ENCODE results near the gene FHOD3. TPM values are rescaled to one million over a fixed set of nuclear protein-coding genes. Genes with fewer than 3 reads are reported as not detected.

The FHOD3 gene
- total RNA-seq, 1 donor from 2014 or later = 2.5 TPM

GRCh38 chr18:36476433-36476832 lies 178.9 kb downstream of the FHOD3 start:
- no peak for DNase-seq
- H3K4me1 ChIP-seq = no peaks in the 10 kb centered on the region
- intact Hi-C loops (cut with DNase I) = no loop called here
- no peak for ATAC-seq
- H3K9me3 ChIP-seq = no peaks in the 10 kb centered on the region
- no peaks in the 10 kb centered on the region for H3K27me3 ChIP-seq (ENCODE audit: low read depth)
- no peak overlapping the region for H3K27ac ChIP-seq
- no peak overlapping the region for H3K4me3 ChIP-seq
- H3K36me3 ChIP-seq = no peaks in the 10 kb centered on the region
- no peak for TF ChIP-seq CTCF (IDR thresholded peaks at IDR 0.05)

GRCh38 chr18:36477776-36478175 lies 180.3 kb downstream of the FHOD3 start:
- H3K27me3 ChIP-seq (ENCODE audit: low read depth) = no peaks in the 10 kb centered on the region
- H3K27ac ChIP-seq = no peak overlapping the region
- H3K4me1 ChIP-seq = no peaks in the 10 kb centered on the region
- no peak overlapping the region for H3K4me3 ChIP-seq
- DNase-seq (no peak), ATAC-seq (no peak)
- intact Hi-C loops (cut with DNase I) = no loop called here
- H3K9me3 ChIP-seq = no peaks in the 10 kb centered on the region
- TF ChIP-seq CTCF (IDR thresholded peaks at IDR 0.05) = no peak
- H3K36me3 ChIP-seq = no peaks in the 10 kb centered on the region

GRCh38 chr18:36481201-36481657 lies 183.7 kb downstream of the FHOD3 start:
- Histone ChIP-seq H3K4me1 (no peaks in the 10 kb centered on the region), H3K27me3 (ENCODE audit: low read depth) (no peaks in the 10 kb centered on the region), H3K9me3 (no peaks in the 10 kb centered on the region), H3K4me3 (no peak overlapping the region), H3K27ac (no peak overlapping the region), H3K36me3 (no peaks in the 10 kb centered on the region)
- no peak for ATAC-seq
- intact Hi-C loops (cut with DNase I) = no loop called here
- no peak for DNase-seq
- TF ChIP-seq CTCF (IDR thresholded peaks at IDR 0.05) = no peak

- intact Hi-C loops (cut with DNase I) = no loop called here
- ATAC-seq = no peak
- H3K4me1 ChIP-seq = no peaks in the 10 kb centered on the region
- H3K9me3 ChIP-seq = no peaks in the 10 kb centered on the region
- no peaks in the 10 kb centered on the region for H3K27me3 ChIP-seq (ENCODE audit: low read depth)
- no peak overlapping the region for H3K4me3 ChIP-seq
- no peak overlapping the region for H3K27ac ChIP-seq
- no peaks in the 10 kb centered on the region for H3K36me3 ChIP-seq
- TF ChIP-seq CTCF (IDR thresholded peaks at IDR 0.05) = no peak
- DNase-seq = no peak
These were observed 184.4 kb downstream of the FHOD3 start for GRCh38 chr18:36481935-36482334.

- intact Hi-C loops (cut with DNase I) = no loop called here
- Histone ChIP-seq H3K4me3 (no peak overlapping the region), H3K9me3 (no peaks in the 10 kb centered on the region), H3K27me3 (ENCODE audit: low read depth) (no peaks in the 10 kb centered on the region), H3K4me1 (no peaks in the 10 kb centered on the region), H3K27ac (no peak overlapping the region), H3K36me3 (no peaks in the 10 kb centered on the region)
- TF ChIP-seq CTCF (IDR thresholded peaks at IDR 0.05) = no peak
- ATAC-seq (no peak), DNase-seq (no peak)
These were observed 187.1 kb downstream of the FHOD3 start for GRCh38 chr18:36484591-36484990.

- intact Hi-C loops (cut with DNase I) = no loop called here
- DNase-seq (no peak), ATAC-seq (no peak)
- Histone ChIP-seq H3K27me3 (ENCODE audit: low read depth) (no peaks in the 10 kb centered on the region), H3K9me3 (no peaks in the 10 kb centered on the region), H3K4me1 (no peaks in the 10 kb centered on the region), H3K36me3 (no peaks in the 10 kb centered on the region), H3K27ac (no peak overlapping the region), H3K4me3 (no peak overlapping the region)
- TF ChIP-seq CTCF (IDR thresholded peaks at IDR 0.05) = no peak
These were observed 188.3 kb downstream of the FHOD3 start for GRCh38 chr18:36485772-36486171.

Measured in lower lobe of right lung (tissue), 2 donors.